Calu3 (cell line): ENCODE measurements around the gene CALN1. TPM values are rescaled to one million over a fixed set of nuclear protein-coding genes. Genes with fewer than 3 reads are reported as not detected.

Source experiments
- BruUV-seq: library from RNA; stranded (reverse); fragments of 400-500 nt; replicated peaks from 2 replicates; lab custom pipeline; 2021; lab: Mats Ljungman, UMichigan
- CTCF ChIA-PET: fragments of 300-600 bp; sonication (Branson Sonifier 250); formaldehyde crosslinking; loops from one replicate; lab custom pipeline; 2022; ENCODE audit warnings: antibody characterized with exemption; lab: Charles Lee
- DNase-seq: peaks from one replicate; pipeline ENCODE4 v3.0.0; 2022
- H3K27ac Mint-ChIP-seq: one replicate; pipeline ENCODE4 v1.8.0; 2022; ENCODE audit warnings: mixed read lengths; ENCODE audit not compliant: unreplicated experiment
- H3K27me3 Mint-ChIP-seq: one replicate; pipeline ENCODE4 v1.8.0; 2022; ENCODE audit warnings: mixed read lengths; ENCODE audit not compliant: unreplicated experiment
- H3K36me3 Mint-ChIP-seq: one replicate; pipeline ENCODE4 v1.8.0; 2022; ENCODE audit warnings: mild to moderate bottlenecking, moderate library complexity, mixed read lengths; ENCODE audit not compliant: insufficient read depth, unreplicated experiment
- H3K4me1 Mint-ChIP-seq: one replicate; pipeline ENCODE4 v1.8.0; 2022; ENCODE audit warnings: mild to moderate bottlenecking, low read depth, mixed read lengths; ENCODE audit not compliant: unreplicated experiment
- H3K4me3 Mint-ChIP-seq: one replicate; pipeline ENCODE4 v1.8.0; 2022; ENCODE audit warnings: mild to moderate bottlenecking, low read depth, moderate library complexity, mixed read lengths; ENCODE audit not compliant: unreplicated experiment
- H3K9me3 Mint-ChIP-seq: one replicate; pipeline ENCODE4 v1.8.0; 2022; ENCODE audit warnings: low read depth, mixed read lengths; ENCODE audit not compliant: unreplicated experiment
- intact Hi-C: fragments of 100-400 bp; cut with micrococcal nuclease; formaldehyde crosslinking; loops from one replicate; pipeline ENCODE4 v1.10.0; 2022; ENCODE audit not compliant: unreplicated experiment
- total RNA-seq: library from RNA; stranded (reverse); gene quantifications from 2 replicates; pipeline ENCODE4 v1.2.3, GENCODE V29; 2022
- TF ChIP-seq, protein P1 (sequence below): fragments of 200-600 bp; IDR thresholded peaks from one replicate; pipeline ENCODE4 v1.8.0; 2022; ENCODE audit warnings: antibody characterized with exemption; ENCODE audit not compliant: unreplicated experiment

The CALN1 gene
- total RNA-seq, 1 experiment from 2014 or later: not detected

DNA sequence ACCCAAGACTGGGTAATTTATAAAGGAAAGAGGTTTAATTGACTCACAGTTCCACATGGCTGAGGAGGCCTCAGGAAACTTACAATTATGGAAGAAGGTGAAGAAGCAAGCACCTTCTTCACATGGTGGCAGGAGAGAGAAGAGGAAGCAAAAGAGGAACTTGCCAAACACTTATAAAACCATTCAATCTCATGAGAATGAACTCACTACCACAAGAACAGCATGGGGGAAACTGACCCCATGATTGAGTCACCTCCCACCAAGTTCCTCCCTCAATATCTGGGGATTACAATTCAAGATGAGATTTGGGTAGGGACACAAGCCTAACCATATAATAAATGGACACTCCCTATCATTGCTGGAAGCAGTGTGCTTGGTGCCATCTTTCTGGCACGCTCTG, 506.3 kb downstream of the CALN1 start:
- BruUV-seq: no TSS peak
- H3K27me3 Mint-ChIP-seq: no peaks in the 10 kb centered on the region
- no peaks in the 10 kb centered on the region for H3K4me1 Mint-ChIP-seq
- DNase-seq: no peak
- no peaks in the 10 kb centered on the region for H3K36me3 Mint-ChIP-seq
- H3K9me3 Mint-ChIP-seq: peaks cover 7% of the 10 kb centered on the region
- TF ChIP-seq, protein P1, sequence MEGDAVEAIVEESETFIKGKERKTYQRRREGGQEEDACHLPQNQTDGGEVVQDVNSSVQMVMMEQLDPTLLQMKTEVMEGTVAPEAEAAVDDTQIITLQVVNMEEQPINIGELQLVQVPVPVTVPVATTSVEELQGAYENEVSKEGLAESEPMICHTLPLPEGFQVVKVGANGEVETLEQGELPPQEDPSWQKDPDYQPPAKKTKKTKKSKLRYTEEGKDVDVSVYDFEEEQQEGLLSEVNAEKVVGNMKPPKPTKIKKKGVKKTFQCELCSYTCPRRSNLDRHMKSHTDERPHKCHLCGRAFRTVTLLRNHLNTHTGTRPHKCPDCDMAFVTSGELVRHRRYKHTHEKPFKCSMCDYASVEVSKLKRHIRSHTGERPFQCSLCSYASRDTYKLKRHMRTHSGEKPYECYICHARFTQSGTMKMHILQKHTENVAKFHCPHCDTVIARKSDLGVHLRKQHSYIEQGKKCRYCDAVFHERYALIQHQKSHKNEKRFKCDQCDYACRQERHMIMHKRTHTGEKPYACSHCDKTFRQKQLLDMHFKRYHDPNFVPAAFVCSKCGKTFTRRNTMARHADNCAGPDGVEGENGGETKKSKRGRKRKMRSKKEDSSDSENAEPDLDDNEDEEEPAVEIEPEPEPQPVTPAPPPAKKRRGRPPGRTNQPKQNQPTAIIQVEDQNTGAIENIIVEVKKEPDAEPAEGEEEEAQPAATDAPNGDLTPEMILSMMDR: no peak
- CTCF ChIA-PET: no interaction called here
- no peak overlapping the region for H3K27ac Mint-ChIP-seq
- no peak overlapping the region for H3K4me3 Mint-ChIP-seq
- intact Hi-C loops: no loop called here

DNA sequence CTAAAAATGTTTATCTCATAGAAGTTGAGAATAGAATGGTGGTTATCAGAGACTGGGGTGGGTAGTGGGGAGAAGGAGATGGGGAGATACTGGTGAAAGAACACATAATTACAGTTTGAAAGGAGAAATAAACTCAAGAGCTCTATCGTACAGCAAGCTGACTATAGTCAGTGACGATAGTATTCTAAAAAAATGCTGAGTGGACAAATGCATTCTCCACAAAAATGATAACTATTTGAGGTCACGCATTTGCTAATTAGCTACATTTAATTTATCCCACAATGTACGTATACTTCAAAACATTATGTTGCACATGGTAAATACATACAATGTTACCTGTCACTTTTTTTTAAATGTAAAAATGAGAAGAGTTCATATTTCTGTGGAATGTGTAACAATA, 507.7 kb downstream of the CALN1 start:
- TF ChIP-seq, protein P1: no peak
- DNase-seq: no peak
- H3K4me1 Mint-ChIP-seq: no peaks in the 10 kb centered on the region
- CTCF ChIA-PET: no interaction called here
- H3K27me3 Mint-ChIP-seq: no peaks in the 10 kb centered on the region
- no peak overlapping the region for H3K27ac Mint-ChIP-seq
- no peaks in the 10 kb centered on the region for H3K36me3 Mint-ChIP-seq
- intact Hi-C loops: no loop called here
- peaks cover 7% of the 10 kb centered on the region for H3K9me3 Mint-ChIP-seq
- no TSS peak for BruUV-seq
- H3K4me3 Mint-ChIP-seq: no peak overlapping the region

DNA sequence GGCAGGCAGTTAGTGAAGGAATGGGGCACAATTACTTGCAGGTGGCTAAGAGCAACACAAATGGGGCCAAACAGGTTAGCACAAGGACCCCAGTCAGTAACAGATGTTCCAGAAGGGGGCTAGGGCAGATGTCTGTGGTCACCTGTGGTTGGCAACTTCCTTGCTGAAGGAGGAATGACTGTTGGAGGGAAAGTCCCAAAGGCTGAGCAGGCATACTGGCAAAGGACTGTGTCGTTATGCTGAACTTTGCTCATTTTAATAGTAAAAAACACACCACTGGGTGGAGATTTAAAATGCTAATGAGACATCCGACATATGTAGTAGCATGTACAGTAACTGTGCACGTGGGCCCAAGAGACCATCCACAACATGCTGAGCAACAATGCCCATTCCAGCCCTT, 511.6 kb downstream of the CALN1 start:
- TF ChIP-seq, protein P1: no peak
- CTCF ChIA-PET: no interaction called here
- Mint-ChIP-seq H3K9me3 (peaks cover 4% of the 10 kb centered on the region), H3K4me3 (no peak overlapping the region), H3K4me1 (no peaks in the 10 kb centered on the region), H3K27me3 (no peaks in the 10 kb centered on the region), H3K27ac (no peak overlapping the region), H3K36me3 (no peaks in the 10 kb centered on the region)
- no peak for DNase-seq
- BruUV-seq: no TSS peak
- intact Hi-C loops: no loop called here

DNA sequence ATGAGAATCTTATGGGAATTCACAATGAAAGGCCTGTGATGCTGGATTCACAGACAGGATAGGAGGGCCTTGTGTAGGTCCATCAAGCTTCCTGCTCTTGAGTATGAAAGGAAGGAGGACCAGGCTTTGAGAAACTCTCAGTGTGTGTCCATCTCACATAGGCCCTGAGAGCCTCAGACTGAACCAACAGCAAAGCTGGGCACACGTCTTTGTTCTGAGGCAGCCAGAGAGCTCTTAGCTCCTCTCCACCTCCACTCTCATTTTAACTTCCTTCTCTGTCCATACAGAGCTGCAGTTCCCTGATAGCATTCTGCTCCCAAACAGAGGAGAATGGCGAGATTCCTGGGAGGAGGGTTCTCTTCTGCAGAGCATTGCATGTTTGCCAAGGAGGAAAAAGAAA, 515.6 kb downstream of the CALN1 start:
- TF ChIP-seq, protein P1: no peak
- Mint-ChIP-seq H3K4me1 (no peaks in the 10 kb centered on the region), H3K9me3 (no peaks in the 10 kb centered on the region), H3K4me3 (no peak overlapping the region), H3K27me3 (no peaks in the 10 kb centered on the region), H3K36me3 (no peaks in the 10 kb centered on the region), H3K27ac (no peak overlapping the region)
- intact Hi-C loops: no loop called here
- CTCF ChIA-PET: no interaction called here
- no peak for DNase-seq
- BruUV-seq: no TSS peak
